OCI-LY3 (cell line): Measurements from ENCODE around the gene XXYLT1.

Experiments
- H2AFZ ChIP-seq: fragments of 200-600, 300-600 bp; shearing (Covaris generic); 2 replicates; pipeline ENCODE4 v1.6.0; 2014; ENCODE audit warnings: antibody characterized with exemption, low read depth, low read length
- H3K27ac ChIP-seq: fragments of 200-600, 300-600 bp; sonication (generic); 2 replicates; pipeline ENCODE4 v1.5.1; 2014; ENCODE audit warnings: mild to moderate bottlenecking, low read length, moderate library complexity, mixed read lengths
- H3K27me3 ChIP-seq: fragments of 200-600, 300-600 bp; sonication (generic); 2 replicates; pipeline ENCODE4 v1.6.1; 2014; ENCODE audit warnings: low read depth, low read length, mixed read lengths
- H3K36me3 ChIP-seq: fragments of 200-600, 300-600 bp; sonication (generic); replicated peaks from 2 replicates; pipeline ENCODE3; 2014; ENCODE audit warnings: low read depth, low read length, mixed read lengths
- H3K4me1 ChIP-seq: fragments of 300-600, 200-600 bp; sonication (generic); 2 replicates; pipeline ENCODE4 v1.6.1; 2014; ENCODE audit warnings: low read length, mixed read lengths
- H3K4me2 ChIP-seq: fragments of 200-600, 300-600 bp; sonication (generic); 2 replicates; pipeline ENCODE4 v1.6.1; 2014; ENCODE audit warnings: low read length, mixed read lengths
- H3K4me3 ChIP-seq: fragments of 300-600, 200-600 bp; sonication (generic); 2 replicates; pipeline ENCODE4 v1.5.1; 2014; ENCODE audit warnings: antibody characterized with exemption, mild to moderate bottlenecking, low read length, moderate library complexity
- H3K79me2 ChIP-seq: fragments of 300-600, 200-600 bp; shearing (Covaris generic); 2 replicates; pipeline ENCODE4 v1.6.1; 2014; ENCODE audit warnings: mild to moderate bottlenecking, low read length, mixed read lengths
- H3K9ac ChIP-seq: fragments of 300-600, 200-600 bp; shearing (Covaris generic); 2 replicates; pipeline ENCODE4 v1.6.0; 2014; ENCODE audit warnings: mild to moderate bottlenecking, low read length, moderate library complexity
- H3K9me3 ChIP-seq: fragments of 200-600, 300-600 bp; shearing (Covaris generic); 2 replicates; pipeline ENCODE4 v1.6.1; 2014; ENCODE audit warnings: low read length, mixed read lengths; ENCODE audit not compliant: insufficient read depth
- H4K20me1 ChIP-seq: fragments of 200-600, 300-600 bp; sonication (generic); 2 replicates; pipeline ENCODE4 v1.6.1; 2016; ENCODE audit warnings: low read length, mixed read lengths; ENCODE audit not compliant: insufficient read depth
- EZH2phosphoT487 ChIP-seq: fragments of 200-600 bp; shearing (Covaris generic); IDR thresholded peaks from 2 replicates; pipeline ENCODE4 v1.6.1; 2018; ENCODE audit warnings: antibody characterized with exemption, mixed run types, low read depth
- TF ChIP-seq, protein P1 (sequence below): fragments of 200-600, 300-600 bp; sonication (generic); IDR thresholded peaks from 2 replicates; pipeline ENCODE4 v1.5.1; 2014; ENCODE audit warnings: antibody characterized with exemption, low read length, low read depth

The XXYLT1 gene

DNA sequence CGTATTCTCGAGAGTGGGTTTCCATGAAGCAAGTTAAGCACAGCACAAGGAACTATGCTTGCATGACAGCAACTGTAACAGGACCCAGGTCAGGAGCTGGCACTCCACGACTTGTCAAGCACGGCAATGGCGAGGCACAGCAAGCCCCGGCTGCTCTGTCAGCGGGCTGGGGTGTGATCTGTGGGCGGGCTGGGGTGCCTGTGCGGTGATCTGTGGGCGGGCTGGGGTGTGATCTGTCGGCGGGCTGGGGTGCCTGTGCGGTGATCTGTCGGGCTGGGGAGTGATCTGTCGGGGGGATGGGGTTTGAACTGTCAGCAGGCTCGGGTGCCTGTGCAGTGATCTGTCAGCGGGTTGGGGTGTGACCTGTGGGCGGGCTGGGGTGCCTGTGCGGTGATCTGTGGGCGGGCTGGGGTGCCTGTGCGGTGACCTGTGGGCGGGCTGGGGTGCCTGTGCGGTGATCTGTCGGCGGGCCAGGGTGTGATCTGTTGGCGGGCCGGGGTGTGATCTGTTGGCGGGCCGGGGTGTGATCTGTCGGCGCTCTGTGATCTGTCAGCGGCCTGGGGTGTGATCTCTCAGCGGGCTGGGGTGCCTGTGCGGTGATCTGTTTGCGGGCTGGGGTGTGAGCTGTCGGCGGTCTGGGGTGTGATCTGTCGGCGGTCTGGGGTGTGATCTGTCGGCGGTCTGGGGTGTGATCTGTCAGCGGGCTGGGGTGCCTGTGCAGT is 205.7 kb downstream of the XXYLT1 start:
- Histone ChIP-seq H3K4me2 (no peak overlapping the region), H3K4me3 (no peak overlapping the region), H3K27me3 (no peaks in the 10 kb centered on the region), H3K27ac (no peak overlapping the region), H3K9ac (no peak overlapping the region), H3K9me3 (no peaks in the 10 kb centered on the region), H4K20me1 (no peaks in the 10 kb centered on the region), H2AFZ (no peak overlapping the region), H3K79me2 (no peaks in the 10 kb centered on the region), H3K4me1 (no peaks in the 10 kb centered on the region), H3K36me3 (no peaks in the 10 kb centered on the region)
- TF ChIP-seq, protein P1, sequence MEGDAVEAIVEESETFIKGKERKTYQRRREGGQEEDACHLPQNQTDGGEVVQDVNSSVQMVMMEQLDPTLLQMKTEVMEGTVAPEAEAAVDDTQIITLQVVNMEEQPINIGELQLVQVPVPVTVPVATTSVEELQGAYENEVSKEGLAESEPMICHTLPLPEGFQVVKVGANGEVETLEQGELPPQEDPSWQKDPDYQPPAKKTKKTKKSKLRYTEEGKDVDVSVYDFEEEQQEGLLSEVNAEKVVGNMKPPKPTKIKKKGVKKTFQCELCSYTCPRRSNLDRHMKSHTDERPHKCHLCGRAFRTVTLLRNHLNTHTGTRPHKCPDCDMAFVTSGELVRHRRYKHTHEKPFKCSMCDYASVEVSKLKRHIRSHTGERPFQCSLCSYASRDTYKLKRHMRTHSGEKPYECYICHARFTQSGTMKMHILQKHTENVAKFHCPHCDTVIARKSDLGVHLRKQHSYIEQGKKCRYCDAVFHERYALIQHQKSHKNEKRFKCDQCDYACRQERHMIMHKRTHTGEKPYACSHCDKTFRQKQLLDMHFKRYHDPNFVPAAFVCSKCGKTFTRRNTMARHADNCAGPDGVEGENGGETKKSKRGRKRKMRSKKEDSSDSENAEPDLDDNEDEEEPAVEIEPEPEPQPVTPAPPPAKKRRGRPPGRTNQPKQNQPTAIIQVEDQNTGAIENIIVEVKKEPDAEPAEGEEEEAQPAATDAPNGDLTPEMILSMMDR: no peak
- TF ChIP-seq EZH2phosphoT487: no peak

DNA sequence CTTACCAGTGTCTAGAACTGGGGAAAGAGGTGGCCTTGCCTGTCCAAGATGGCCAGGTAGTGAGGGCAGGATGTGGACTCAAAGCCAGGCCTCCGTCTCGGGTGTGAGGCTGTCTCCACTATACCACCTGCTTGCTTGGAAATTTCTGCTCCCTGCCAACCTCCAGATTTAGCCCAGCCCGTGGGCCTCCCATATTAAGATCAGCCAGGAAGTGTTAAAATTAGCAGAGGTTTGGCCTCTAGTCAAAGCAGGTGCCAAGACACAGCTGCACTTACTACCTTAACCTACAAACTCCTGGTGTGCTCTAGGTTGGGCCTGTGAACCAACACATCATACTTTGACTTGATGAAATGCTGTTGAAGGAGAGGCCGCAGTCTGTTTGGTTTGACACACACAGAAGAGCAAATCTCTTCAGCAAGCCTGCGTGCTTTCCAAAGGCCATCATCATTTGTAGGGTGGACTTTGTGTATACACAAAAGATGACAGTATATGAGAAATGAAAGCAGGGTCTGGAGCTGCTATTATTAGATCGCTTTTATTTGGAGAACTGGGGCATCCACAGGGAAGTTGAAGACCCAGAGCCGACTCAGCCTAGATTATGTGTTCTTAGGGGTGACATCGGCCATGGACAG is 206.5 kb downstream of the XXYLT1 start:
- no peak overlapping the region for H3K9ac ChIP-seq
- H3K4me1 ChIP-seq: no peaks in the 10 kb centered on the region
- no peak overlapping the region for H3K27ac ChIP-seq
- no peak overlapping the region for H3K4me3 ChIP-seq
- H3K79me2 ChIP-seq: no peaks in the 10 kb centered on the region
- no peak overlapping the region for H3K4me2 ChIP-seq
- no peaks in the 10 kb centered on the region for H4K20me1 ChIP-seq
- no peaks in the 10 kb centered on the region for H3K9me3 ChIP-seq
- no peaks in the 10 kb centered on the region for H3K27me3 ChIP-seq
- no peaks in the 10 kb centered on the region for H3K36me3 ChIP-seq
- TF ChIP-seq, protein P1: no peak
- no peak for TF ChIP-seq EZH2phosphoT487
- H2AFZ ChIP-seq: no peak overlapping the region

DNA sequence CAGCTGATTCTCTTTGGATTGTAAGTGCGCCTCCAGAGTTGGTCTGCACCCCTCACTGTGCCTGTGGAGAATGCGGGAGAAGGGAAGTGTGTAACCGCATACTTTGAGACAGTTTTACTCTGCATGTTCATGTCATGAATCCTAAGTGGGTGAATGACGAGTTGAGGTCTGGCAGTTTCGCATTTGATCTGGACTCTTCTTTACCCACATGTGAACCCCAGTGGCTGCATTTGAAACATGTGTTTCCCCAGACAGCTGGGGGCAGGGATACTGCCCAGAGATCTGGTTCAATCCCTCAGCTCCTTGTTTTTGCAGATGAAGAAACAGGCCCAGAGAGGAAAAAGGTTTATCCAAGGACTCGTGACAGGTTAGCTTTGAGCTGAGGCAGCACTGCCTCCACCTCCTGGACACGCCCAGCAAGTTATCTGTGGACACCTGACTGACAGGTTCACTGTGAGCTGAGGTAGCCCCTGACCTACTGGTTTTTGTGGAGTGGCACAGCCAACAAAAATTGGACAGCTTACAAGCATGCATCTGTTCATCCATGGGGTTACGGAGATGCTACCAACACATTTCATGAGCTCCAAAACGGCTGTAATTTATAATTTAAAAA is 207.3 kb downstream of the XXYLT1 start:
- Histone ChIP-seq H3K4me3 (no peak overlapping the region), H4K20me1 (no peaks in the 10 kb centered on the region), H3K36me3 (no peaks in the 10 kb centered on the region), H3K79me2 (no peaks in the 10 kb centered on the region), H3K9me3 (no peaks in the 10 kb centered on the region), H3K9ac (no peak overlapping the region), H3K4me2 (no peak overlapping the region), H3K4me1 (no peaks in the 10 kb centered on the region), H3K27me3 (no peaks in the 10 kb centered on the region), H3K27ac (no peak overlapping the region), H2AFZ (no peak overlapping the region)
- TF ChIP-seq, protein P1: no peak
- TF ChIP-seq EZH2phosphoT487: no peak

DNA sequence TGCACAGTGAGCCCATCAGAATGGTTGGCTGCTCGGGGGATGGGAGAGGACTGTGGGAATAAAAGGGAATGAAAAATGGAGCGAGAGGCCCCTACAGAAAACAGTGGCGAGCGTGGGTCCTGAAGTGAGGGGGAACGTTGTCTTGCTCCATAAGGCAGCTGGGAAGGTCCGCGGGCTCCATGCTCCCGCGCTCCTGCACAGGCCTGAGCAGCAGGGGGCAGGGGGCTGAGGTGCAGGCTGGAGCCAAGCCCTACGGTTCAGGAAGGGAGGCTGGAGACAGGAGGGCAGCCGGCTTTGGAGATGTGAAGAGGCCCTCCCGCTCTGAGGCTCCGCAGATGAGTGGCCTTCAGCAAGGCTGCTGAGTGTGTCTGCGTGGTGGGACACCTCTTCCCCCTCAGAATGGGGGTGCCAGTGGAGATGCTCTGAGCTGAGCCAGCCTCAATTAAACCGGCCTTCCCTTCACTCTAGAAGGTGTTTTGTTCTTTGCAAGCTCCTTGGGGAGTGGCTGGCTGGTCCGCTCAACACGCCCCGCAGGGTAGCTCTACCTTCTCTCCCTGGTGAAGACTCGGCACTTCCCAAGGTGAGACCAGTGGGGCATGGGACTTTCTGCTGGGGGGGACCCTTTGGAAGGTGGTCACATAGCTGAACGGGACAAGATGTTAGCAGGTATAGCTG is 208.0 kb downstream of the XXYLT1 start:
- no peaks in the 10 kb centered on the region for H3K79me2 ChIP-seq
- no peak overlapping the region for H2AFZ ChIP-seq
- H3K27me3 ChIP-seq: no peaks in the 10 kb centered on the region

More for the DNA sequence above, 208.0 kb downstream of the XXYLT1 start:
- Histone ChIP-seq H3K27ac (no peak overlapping the region), H3K9ac (no peak overlapping the region), H3K9me3 (no peaks in the 10 kb centered on the region), H3K4me3 (no peak overlapping the region), H3K4me1 (no peaks in the 10 kb centered on the region), H4K20me1 (no peaks in the 10 kb centered on the region), H3K4me2 (no peak overlapping the region), H3K36me3 (no peaks in the 10 kb centered on the region)
- TF ChIP-seq, protein P1: no peak
- no peak for TF ChIP-seq EZH2phosphoT487
